Neural progenitor cell (in vitro differentiated cells): ENCODE measurements around the gene CACTIN. TPM values are rescaled to one million over a fixed set of nuclear protein-coding genes. Genes with fewer than 3 reads are reported as not detected.
A peak's percentile ranks its signal among the peaks of the same experiment; 100 is the strongest.

Source experiments
- DNase-seq: peaks from one replicate; pipeline ENCODE4 v3.0.0-alpha.2; 2016; ENCODE audit warnings: low spot score
- H2AFZ ChIP-seq: fragments of 200-600 bp; sonication (generic); replicated peaks from 2 replicates; pipeline ENCODE4 v1.6.1; 2016; ENCODE audit warnings: antibody characterized with exemption
- H3F3A ChIP-seq: fragments of 200-600 bp; sonication (generic); 2 replicates; pipeline ENCODE4 v1.6.1; 2016; ENCODE audit warnings: antibody characterized with exemption, low read depth
- H3K27ac ChIP-seq: fragments of 200-600 bp; sonication (generic); 2 replicates; pipeline ENCODE4 v1.5.1; 2016; ENCODE audit warnings: mild to moderate bottlenecking
- H3K27me3 ChIP-seq: fragments of 200-600 bp; sonication (generic); 2 replicates; pipeline ENCODE4 v1.6.1; 2016; ENCODE audit warnings: mild to moderate bottlenecking, moderate library complexity
- H3K36me3 ChIP-seq: fragments of 200-600 bp; sonication (generic); 2 replicates; pipeline ENCODE4 v1.5.1; 2016
- H3K4me1 ChIP-seq: fragments of 200-600 bp; sonication (generic); 2 replicates; pipeline ENCODE4 v1.6.1; 2016; ENCODE audit warnings: mixed run types
- H3K4me2 ChIP-seq: fragments of 200-600 bp; sonication (generic); 2 replicates; pipeline ENCODE4 v1.6.1; 2016
- H3K4me3 ChIP-seq: fragments of 200-600 bp; sonication (generic); 2 replicates; pipeline ENCODE4 v1.5.1; 2016
- H3K79me2 ChIP-seq: fragments of 200-600 bp; sonication (generic); 2 replicates; pipeline ENCODE4 v1.6.1; 2016; ENCODE audit warnings: low read depth
- H3K9ac ChIP-seq: fragments of 200-600 bp; sonication (generic); 2 replicates; pipeline ENCODE4 v1.6.1; 2016
- H3K9me3 ChIP-seq: fragments of 200-600 bp; sonication (generic); 2 replicates; pipeline ENCODE4 v1.5.1; 2016; ENCODE audit warnings: low read depth
- H4K20me1 ChIP-seq: fragments of 200-600 bp; sonication (generic); 2 replicates; pipeline ENCODE4 v1.6.1; 2016; ENCODE audit warnings: low read depth
- H3K27ac Mint-ChIP-seq: 3 replicates; pipeline ENCODE4 v1.8.0; 2021; ENCODE audit warnings: mixed read lengths
- H3K27me3 Mint-ChIP-seq: 2 replicates; pipeline ENCODE4 v1.8.0; 2022; ENCODE audit warnings: low read depth, mild to moderate bottlenecking, inconsistent platforms, moderate library complexity, mixed read lengths; ENCODE audit not compliant: insufficient read depth
- H3K36me3 Mint-ChIP-seq: 3 replicates; pipeline ENCODE4 v1.8.0; 2021; ENCODE audit warnings: mixed read lengths
- H3K4me1 Mint-ChIP-seq: 3 replicates; pipeline ENCODE4 v1.8.0; 2021; ENCODE audit warnings: mixed read lengths
- H3K4me3 Mint-ChIP-seq: 3 replicates; pipeline ENCODE4 v1.8.0; 2021; ENCODE audit warnings: mild to moderate bottlenecking, moderate library complexity, mixed read lengths
- H3K9me3 Mint-ChIP-seq: 3 replicates; pipeline ENCODE4 v1.8.0; 2020; ENCODE audit warnings: mixed read lengths
- CTCF ChIP-seq: fragments of 200-600 bp; sonication (generic); IDR thresholded peaks from 2 replicates; pipeline ENCODE4 v1.5.1; 2017; ENCODE audit warnings: antibody characterized with exemption, mild to moderate bottlenecking
- EZH2 ChIP-seq: fragments of 200-600 bp; sonication (generic); IDR thresholded peaks from 2 replicates; pipeline ENCODE4 v1.6.1; 2017; ENCODE audit warnings: antibody characterized with exemption, mild to moderate bottlenecking, moderate library complexity
- EZH2phosphoT487 ChIP-seq: fragments of 200-600 bp; sonication (generic); IDR thresholded peaks from 2 replicates; pipeline ENCODE4 v1.6.1; 2017; ENCODE audit warnings: antibody characterized with exemption
- total RNA-seq: library from RNA; depleted of rRNA; stranded (reverse); fragments of >200 nt; gene quantifications from 2 replicates; pipeline ENCODE4 v1.2.3, GENCODE V29; 2015; ENCODE audit warnings: low replicate concordance

The CACTIN gene
- total RNA-seq, 1 donor from 2014 or later: 6.0 TPM

- Mint-ChIP-seq H3K36me3 (no peaks in the 10 kb centered on the region), H3K27me3 (peaks cover 2% of the 10 kb centered on the region), H3K9me3 (no peaks in the 10 kb centered on the region), H3K27ac (no peak overlapping the region), H3K4me1 (no peaks in the 10 kb centered on the region), H3K4me3 (no peak overlapping the region)
- peaks cover 17% of the 10 kb centered on the region for H3K27me3 ChIP-seq
- H3F3A ChIP-seq: no peaks in the 10 kb centered on the region
- DNase-seq: no peak
- H3K9me3 ChIP-seq: no peaks in the 10 kb centered on the region
- H3K27ac ChIP-seq: no peak overlapping the region
- TF ChIP-seq CTCF (no peak), EZH2 (no peak)
- H3K4me1 ChIP-seq: no peaks in the 10 kb centered on the region
- no peak overlapping the region for H2AFZ ChIP-seq
- H4K20me1 ChIP-seq: no peaks in the 10 kb centered on the region
- no peaks in the 10 kb centered on the region for H3K79me2 ChIP-seq
- H3K4me2 ChIP-seq: no peak overlapping the region
- no peaks in the 10 kb centered on the region for H3K36me3 ChIP-seq
- H3K9ac ChIP-seq: no peak overlapping the region
- no peak overlapping the region for H3K4me3 ChIP-seq
Measured at GRCh38 chr19:3601021-3601420, 25.6 kb downstream of the CACTIN start.

DNA sequence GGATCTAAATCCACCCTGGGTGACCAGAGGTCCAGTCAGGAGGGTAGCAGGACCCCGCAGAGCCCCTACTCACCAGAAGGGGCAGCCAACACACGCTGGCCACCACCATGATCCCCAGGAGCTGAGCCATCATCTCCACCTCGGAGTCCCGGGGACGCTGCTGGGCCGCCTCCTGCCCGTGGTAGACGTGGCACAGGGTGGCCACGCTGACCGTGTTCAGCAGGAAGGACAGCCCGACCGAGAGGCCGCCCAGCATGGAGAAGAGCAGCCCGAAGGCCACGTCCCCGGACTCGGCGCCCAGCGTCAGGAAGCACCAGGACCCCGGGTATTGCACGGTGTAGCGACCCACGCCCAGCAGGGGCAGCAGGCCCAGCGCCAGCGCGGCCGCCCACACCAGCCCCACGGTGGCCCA lies 26.8 kb downstream of the CACTIN start:
- peak; percentile 42 for DNase-seq
- Histone ChIP-seq H3F3A (no peaks in the 10 kb centered on the region), H2AFZ (no peak overlapping the region), H3K4me3 (no peak overlapping the region), H3K4me2 (no peak overlapping the region), H3K9ac (no peak overlapping the region), H3K27ac (no peak overlapping the region), H4K20me1 (no peaks in the 10 kb centered on the region), H3K36me3 (no peaks in the 10 kb centered on the region), H3K27me3 (peaks cover 11% of the 10 kb centered on the region), H3K4me1 (no peaks in the 10 kb centered on the region), H3K79me2 (no peaks in the 10 kb centered on the region), H3K9me3 (no peaks in the 10 kb centered on the region)
- no peaks in the 10 kb centered on the region for H3K36me3 Mint-ChIP-seq
- H3K9me3 Mint-ChIP-seq: no peaks in the 10 kb centered on the region
- H3K27ac Mint-ChIP-seq: no peak overlapping the region
- H3K27me3 Mint-ChIP-seq: peaks cover 10% of the 10 kb centered on the region
- no peak overlapping the region for H3K4me3 Mint-ChIP-seq
- TF ChIP-seq CTCF (peak; percentile 36), EZH2 (no peak)
- no peaks in the 10 kb centered on the region for H3K4me1 Mint-ChIP-seq

DNA sequence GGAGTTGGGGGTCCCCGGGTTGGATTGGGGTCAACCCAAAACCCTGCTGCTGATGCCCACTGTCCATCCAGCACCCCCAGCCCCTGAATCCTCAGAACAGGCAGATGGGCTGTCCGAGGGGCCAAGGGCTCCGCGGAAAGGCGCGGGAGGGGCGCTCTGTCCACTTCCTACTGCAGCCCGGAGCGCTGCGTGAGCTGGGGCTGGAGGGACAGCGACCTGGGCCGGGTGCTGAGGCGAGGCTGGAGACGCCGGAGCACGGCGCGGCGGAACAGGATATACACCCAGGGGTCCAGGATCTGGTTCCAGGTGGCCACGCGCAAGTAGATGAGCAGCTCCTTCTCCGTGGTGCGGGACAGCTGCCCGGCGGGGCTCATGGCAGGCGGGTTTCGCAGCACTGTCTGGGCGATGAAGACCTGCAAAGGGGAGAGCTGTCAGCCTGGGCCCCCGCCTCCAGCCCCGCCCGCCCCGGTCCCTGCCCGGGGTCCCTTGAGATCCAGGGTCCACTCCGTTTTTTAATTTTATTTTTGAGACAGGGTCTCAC lies 31.0 kb downstream of the CACTIN start:
- no peak for TF ChIP-seq EZH2phosphoT487
- Histone ChIP-seq H2AFZ (no peak overlapping the region), H3K9ac (no peak overlapping the region), H3K79me2 (no peaks in the 10 kb centered on the region), H4K20me1 (no peaks in the 10 kb centered on the region), H3K36me3 (no peaks in the 10 kb centered on the region), H3K9me3 (no peaks in the 10 kb centered on the region), H3K4me1 (no peaks in the 10 kb centered on the region), H3K27ac (no peak overlapping the region), H3K4me2 (no peak overlapping the region), H3F3A (peaks cover 8% of the 10 kb centered on the region), H3K27me3 (peaks cover 38% of the 10 kb centered on the region), H3K4me3 (no peak overlapping the region)
- Mint-ChIP-seq H3K36me3 (no peaks in the 10 kb centered on the region), H3K4me3 (no peak overlapping the region), H3K27ac (no peak overlapping the region), H3K9me3 (peaks cover 5% of the 10 kb centered on the region), H3K27me3 (peaks cover 22% of the 10 kb centered on the region), H3K4me1 (no peaks in the 10 kb centered on the region)
- no peak for DNase-seq

GRCh38 chr19:3593156-3593555 lies 33.4 kb downstream of the CACTIN start:
- Histone ChIP-seq H3F3A (peaks cover 12% of the 10 kb centered on the region), H3K9me3 (no peaks in the 10 kb centered on the region), H3K36me3 (no peaks in the 10 kb centered on the region), H3K27ac (no peak overlapping the region), H3K4me1 (no peaks in the 10 kb centered on the region), H3K27me3 (peaks cover 53% of the 10 kb centered on the region), H2AFZ (no peak overlapping the region), H3K79me2 (no peaks in the 10 kb centered on the region), H3K4me2 (no peak overlapping the region), H3K9ac (no peak overlapping the region), H3K4me3 (no peak overlapping the region), H4K20me1 (no peaks in the 10 kb centered on the region)
- Mint-ChIP-seq H3K36me3 (no peaks in the 10 kb centered on the region), H3K9me3 (peaks cover 9% of the 10 kb centered on the region), H3K4me3 (no peak overlapping the region), H3K27me3 (peaks cover 28% of the 10 kb centered on the region), H3K27ac (no peak overlapping the region), H3K4me1 (no peaks in the 10 kb centered on the region)
- TF ChIP-seq EZH2: no peak
- TF ChIP-seq CTCF: peak; percentile 39
- peak; percentile 48 for DNase-seq
